Activated CD4-positive, alpha-beta T cell treated with anti-CD3 and anti-CD28 coated beads for 4 hours (primary cell): ENCODE results near the gene ZNF683.
"Not testable (repeated sequence)": the region's sequence is repeated elsewhere in the genome, so short reads cannot be mapped to it uniquely, and the experiment has no call there.

ENCODE experiments used
- DNase-seq, 2 donors: peaks; one replicate each; pipeline ENCODE4 v3.0.0-alpha.2; 2020

The ZNF683 gene

GRCh38 chr1:26372611-26373010, at the start of gene ZNF683:
ZNF683 (minus strand) TSS chr1:26372750; CDS start chr1:26368571, 4,179 bp downstream.
- not testable (repeated sequence) for DNase-seq

GRCh38 chr1:26419494-26419893, 46.9 kb upstream of the ZNF683 start:
- no peak for DNase-seq

- DNase-seq, result no peak
Observed at GRCh38 chr1:26418865-26419349, 46.4 kb upstream of the ZNF683 start.

- peak; percentile 84 to 91 for DNase-seq
Observed at GRCh38 chr1:26417111-26417759, 44.7 kb upstream of the ZNF683 start.

GRCh38 chr1:26413031-26413430, 40.5 kb upstream of the ZNF683 start:
- DNase-seq, result no peak

GRCh38 chr1:26412180-26412840, 39.8 kb upstream of the ZNF683 start:
- DNase-seq, result no peak

GRCh38 chr1:26411624-26412074, 39.1 kb upstream of the ZNF683 start:
- no peak for DNase-seq

GRCh38 chr1:26410706-26411623, 38.4 kb upstream of the ZNF683 start, which contains the start of gene LIN28A:
LIN28A (plus strand) TSS chr1:26410817; CDS start chr1:26410892, 75 bp downstream.
- no peak for DNase-seq

GRCh38 chr1:26409191-26409807, 36.7 kb upstream of the ZNF683 start:
- no peak for DNase-seq

GRCh38 chr1:26408604-26409003, 36.1 kb upstream of the ZNF683 start:
- DNase-seq, result peak; percentile 65 to 77

- no peak for DNase-seq
Observed at GRCh38 chr1:26405281-26405915, 32.8 kb upstream of the ZNF683 start.

- DNase-seq, result no peak
Observed at GRCh38 chr1:26404641-26405040, 32.1 kb upstream of the ZNF683 start.

GRCh38 chr1:26403656-26404055, 31.1 kb upstream of the ZNF683 start:
- no peak for DNase-seq

GRCh38 chr1:26401891-26402290, 29.3 kb upstream of the ZNF683 start:
- no peak for DNase-seq

GRCh38 chr1:26399034-26399433, 26.5 kb upstream of the ZNF683 start:
- DNase-seq, result no peak

GRCh38 chr1:26395754-26396153, 23.2 kb upstream of the ZNF683 start:
- DNase-seq, result no peak

GRCh38 chr1:26391450-26391849, 18.9 kb upstream of the ZNF683 start:
- peak; percentile 23 to 28 for DNase-seq

- no peak for DNase-seq
Observed at GRCh38 chr1:26389604-26390247, 17.2 kb upstream of the ZNF683 start.

- no peak for DNase-seq
Observed at GRCh38 chr1:26388791-26389445, 16.4 kb upstream of the ZNF683 start.

- no peak for DNase-seq
Observed at GRCh38 chr1:26387447-26387846, 14.9 kb upstream of the ZNF683 start.

- DNase-seq, result not testable (repeated sequence)
Observed at GRCh38 chr1:26385063-26385462, 12.5 kb upstream of the ZNF683 start.
